WERI-Rb-1 (cell line): ENCODE measurements around the gene STAMBP.

Source experiments
- DNase-seq: peaks from one replicate; pipeline ENCODE4 v3.0.0-alpha.2; 2020
- H3K27ac ChIP-seq: fragments of 250-450 bp; sonication (Bioruptor Pico); 2 replicates; pipeline ENCODE4 v1.5.1; 2020; ENCODE audit warnings: mild to moderate bottlenecking, moderate library complexity
- H3K27me3 ChIP-seq: fragments of 250-450 bp; sonication (Bioruptor Pico); 2 replicates; pipeline ENCODE4 v1.5.1; 2021; ENCODE audit warnings: mild to moderate bottlenecking, low read depth, moderate library complexity; ENCODE audit not compliant: insufficient read depth, severe bottlenecking
- H3K36me3 ChIP-seq: fragments of 250-450 bp; sonication (Bioruptor Pico); 2 replicates; pipeline ENCODE4 v1.5.1; 2020; ENCODE audit warnings: mild to moderate bottlenecking, moderate library complexity
- H3K4me3 ChIP-seq: 2 replicates; pipeline ENCODE4 v1.5.1; 2011; ENCODE audit warnings: low read depth, mild to moderate bottlenecking, control low read depth, low read length
- H3K9me3 ChIP-seq: fragments of 250-450 bp; sonication (Bioruptor Pico); 2 replicates; pipeline ENCODE4 v1.5.1; 2021; ENCODE audit warnings: mild to moderate bottlenecking, moderate library complexity; ENCODE audit not compliant: severe bottlenecking
- CTCF ChIP-seq: IDR thresholded peaks from 2 replicates; pipeline ENCODE4 v1.5.1; 2011; ENCODE audit warnings: low read depth, mild to moderate bottlenecking, control low read depth, inconsistent platforms, low read length

The STAMBP gene

GRCh38 chr2:73838889-73839534 lies 10.3 kb downstream of the STAMBP start:
- Histone ChIP-seq H3K4me3 (no peak overlapping the region), H3K27ac (no peak overlapping the region), H3K27me3 (no peaks in the 10 kb centered on the region), H3K36me3 (peaks cover 19% of the 10 kb centered on the region), H3K9me3 (no peaks in the 10 kb centered on the region)
- no peak for DNase-seq
- no peak for TF ChIP-seq CTCF

GRCh38 chr2:73839653-73840411 lies 11.1 kb downstream of the STAMBP start:
- Histone ChIP-seq H3K27me3 (no peaks in the 10 kb centered on the region), H3K27ac (no peak overlapping the region), H3K36me3 (peaks cover 16% of the 10 kb centered on the region), H3K4me3 (no peak overlapping the region), H3K9me3 (no peaks in the 10 kb centered on the region)
- no peak for DNase-seq
- TF ChIP-seq CTCF = no peak

GRCh38 chr2:73841912-73842738 lies 13.4 kb downstream of the STAMBP start:
- H3K36me3 ChIP-seq = peaks cover 31% of the 10 kb centered on the region
- no peaks in the 10 kb centered on the region for H3K27me3 ChIP-seq
- no peak for TF ChIP-seq CTCF
- no peak overlapping the region for H3K4me3 ChIP-seq
- no peak for DNase-seq
- no peak overlapping the region for H3K27ac ChIP-seq
- H3K9me3 ChIP-seq = no peaks in the 10 kb centered on the region

- peaks cover 37% of the 10 kb centered on the region for H3K36me3 ChIP-seq
- TF ChIP-seq CTCF = no peak
- H3K9me3 ChIP-seq = no peaks in the 10 kb centered on the region
- H3K27me3 ChIP-seq = no peaks in the 10 kb centered on the region
- DNase-seq = no peak
- H3K27ac ChIP-seq = no peak overlapping the region
- H3K4me3 ChIP-seq = no peak overlapping the region
These were observed 13.9 kb downstream of the STAMBP start for GRCh38 chr2:73842739-73843019.

- no peak for DNase-seq
- no peaks in the 10 kb centered on the region for H3K27me3 ChIP-seq
- H3K36me3 ChIP-seq = peaks cover 46% of the 10 kb centered on the region
- H3K9me3 ChIP-seq = no peaks in the 10 kb centered on the region
- no peak for TF ChIP-seq CTCF
- H3K27ac ChIP-seq = no peak overlapping the region
- no peak overlapping the region for H3K4me3 ChIP-seq
These were observed 15.3 kb downstream of the STAMBP start for GRCh38 chr2:73844087-73844486.
